Prostate gland (tissue), 2 donors: ENCODE results near the gene FOSL2.

Experiments
- POLR2A ChIP-seq: fragments of 450-650 bp; IDR thresholded peaks from one replicate; pipeline ENCODE4 v1.6.1; 2016; ENCODE audit warnings: antibody characterized with exemption, mild to moderate bottlenecking
- POLR2AphosphoS5 ChIP-seq: sonication (generic); formaldehyde crosslinking; IDR thresholded peaks from one replicate; pipeline ENCODE4 v1.6.1; 2017; ENCODE audit warnings: antibody characterized with exemption
- TF ChIP-seq, protein P1 (sequence below), 4 experiments: fragments of 200-600 bp in 2 of 4; fragments of 450-650 bp in 2 of 4; sonication (generic) in 2 of 4; IDR thresholded peaks; 1 replicate in 3 of 4; 2 replicates in 1 of 4; pipeline ENCODE4 v1.5.1; 2016 to 2019; ENCODE audit warnings: antibody characterized with exemption in 4 of 4, mild to moderate bottlenecking in 2 of 4, moderate library complexity in 2 of 4

DNA sequence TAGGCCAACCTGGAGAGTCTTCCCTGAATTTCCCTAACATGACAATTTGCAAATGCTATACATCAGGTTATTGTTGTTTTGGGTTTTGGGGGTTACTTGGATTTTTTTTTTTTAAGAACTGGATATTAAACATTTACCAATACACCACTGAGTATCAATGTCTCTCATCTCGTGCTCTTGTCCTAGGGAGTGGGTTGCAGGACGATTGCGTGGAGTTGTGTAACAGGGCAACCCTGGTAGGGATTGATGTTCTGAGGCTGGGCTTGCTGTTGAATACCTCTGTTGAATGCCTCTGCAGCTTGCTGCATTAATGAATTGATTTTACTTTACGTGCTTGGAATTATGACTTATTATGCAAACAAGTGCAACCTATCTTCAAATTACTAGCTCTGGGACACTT is 18.8 kb upstream of the FOSL2 start:
- TF ChIP-seq, protein P1, sequence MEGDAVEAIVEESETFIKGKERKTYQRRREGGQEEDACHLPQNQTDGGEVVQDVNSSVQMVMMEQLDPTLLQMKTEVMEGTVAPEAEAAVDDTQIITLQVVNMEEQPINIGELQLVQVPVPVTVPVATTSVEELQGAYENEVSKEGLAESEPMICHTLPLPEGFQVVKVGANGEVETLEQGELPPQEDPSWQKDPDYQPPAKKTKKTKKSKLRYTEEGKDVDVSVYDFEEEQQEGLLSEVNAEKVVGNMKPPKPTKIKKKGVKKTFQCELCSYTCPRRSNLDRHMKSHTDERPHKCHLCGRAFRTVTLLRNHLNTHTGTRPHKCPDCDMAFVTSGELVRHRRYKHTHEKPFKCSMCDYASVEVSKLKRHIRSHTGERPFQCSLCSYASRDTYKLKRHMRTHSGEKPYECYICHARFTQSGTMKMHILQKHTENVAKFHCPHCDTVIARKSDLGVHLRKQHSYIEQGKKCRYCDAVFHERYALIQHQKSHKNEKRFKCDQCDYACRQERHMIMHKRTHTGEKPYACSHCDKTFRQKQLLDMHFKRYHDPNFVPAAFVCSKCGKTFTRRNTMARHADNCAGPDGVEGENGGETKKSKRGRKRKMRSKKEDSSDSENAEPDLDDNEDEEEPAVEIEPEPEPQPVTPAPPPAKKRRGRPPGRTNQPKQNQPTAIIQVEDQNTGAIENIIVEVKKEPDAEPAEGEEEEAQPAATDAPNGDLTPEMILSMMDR (IDR thresholded peaks at IDR 0.05) = no peak
- TF ChIP-seq POLR2AphosphoS5 = no peak
- no peak for TF ChIP-seq POLR2A
